CD4-positive, CD25-positive, alpha-beta regulatory T cell (primary cell): ENCODE data around the gene SUCLG2. TPM values are rescaled to one million over a fixed set of nuclear protein-coding genes. Genes with fewer than 3 reads are reported as not detected.

Experiments used
- ATAC-seq, 2 donors: fragments of 150-1000 bp; cut with Tn5 transposase; one replicate each; pipeline ENCODE4 v1.10.0; 2021; ENCODE audit warnings: low read depth in 2 of 2, moderate number of reproducible peaks in 2 of 2, moderate library complexity in 1 of 2
- DNase-seq, 3 donors: peaks; one replicate each; pipeline versions ENCODE4 v3.0.0 to v3.0.0-alpha.2; 2012 to 2022; ENCODE audit warnings: mixed read lengths in 1 of 3
- H3K27ac ChIP-seq: one replicate; pipeline ENCODE4 v1.7.0; 2013; ENCODE audit warnings: mild to moderate bottlenecking, low read length; ENCODE audit not compliant: insufficient read depth, poor library complexity, severe bottlenecking
- H3K27me3 ChIP-seq: one replicate; pipeline ENCODE4 v1.7.0; 2013; ENCODE audit warnings: low read length; ENCODE audit not compliant: control insufficient read depth, insufficient read depth
- H3K36me3 ChIP-seq: one replicate; pipeline ENCODE4 v1.7.0; 2013; ENCODE audit warnings: mild to moderate bottlenecking, low read length, moderate library complexity; ENCODE audit not compliant: control insufficient read depth, insufficient read depth
- H3K4me1 ChIP-seq: 2 replicates; pipeline ENCODE4 v1.7.0; 2013; ENCODE audit warnings: mild to moderate bottlenecking, low read length; ENCODE audit not compliant: insufficient read depth, control insufficient read depth, poor library complexity, severe bottlenecking
- H3K4me3 ChIP-seq: one replicate; pipeline ENCODE4 v1.7.0; 2013; ENCODE audit warnings: low read depth, mild to moderate bottlenecking, low read length, moderate library complexity
- H3K9me3 ChIP-seq, 2 experiments: 1 replicate in 1 of 2; 2 replicates in 1 of 2; pipeline ENCODE4 v1.7.0; 2013; ENCODE audit warnings: low read length in 2 of 2, mild to moderate bottlenecking in 1 of 2, moderate library complexity in 1 of 2; ENCODE audit not compliant: control insufficient read depth in 2 of 2
- H3K27ac Mint-ChIP-seq, 3 donors: one replicate each; pipeline ENCODE4 v1.8.0; 2020 to 2022; ENCODE audit warnings: mild to moderate bottlenecking in 3 of 3, mixed read lengths in 3 of 3, moderate library complexity in 2 of 3
- H3K27me3 Mint-ChIP-seq: one replicate; pipeline ENCODE4 v1.8.0; 2022; ENCODE audit warnings: mild to moderate bottlenecking, mixed read lengths
- H3K36me3 Mint-ChIP-seq: one replicate; pipeline ENCODE4 v1.8.0; 2020; ENCODE audit warnings: mixed read lengths
- H3K4me1 Mint-ChIP-seq, 4 donors: one replicate each; pipeline ENCODE4 v1.8.0; 2020 to 2022; ENCODE audit warnings: mixed read lengths in 4 of 4, mild to moderate bottlenecking in 1 of 4
- H3K4me3 Mint-ChIP-seq, 4 donors: one replicate each; pipeline ENCODE4 v1.8.0; 2020 to 2022; ENCODE audit warnings: mild to moderate bottlenecking in 4 of 4, mixed read lengths in 4 of 4, moderate library complexity in 3 of 4
- H3K9me3 Mint-ChIP-seq, 7 donors: one replicate each; pipeline ENCODE4 v1.8.0; 2020 to 2022; ENCODE audit warnings: mixed read lengths in 7 of 7, mild to moderate bottlenecking in 3 of 7, moderate library complexity in 2 of 7
- polyA plus RNA-seq, 4 donors: library from polyadenylated mRNA; unstranded; fragments of 300-500 nt; fragmentation: Illumina TruSeq; gene quantifications; one replicate each; pipeline ENCODE4 v1.2.3, GENCODE V29; 2021
- total RNA-seq: library from RNA; stranded (reverse); gene quantifications from one replicate; pipeline ENCODE4 v1.2.3, GENCODE V29; 2022

SUCLG2 gene
- total and polyA plus RNA-seq, 5 donors from 2014 or later, result 53.6 to 75.0 (median 67.6) TPM

- Mint-ChIP-seq H3K27ac (peak overlapping the region in 1 of 3 donors; percentile 24), H3K27me3 (no peaks in the 10 kb centered on the region), H3K4me1 (peaks cover 7 to 32% (median 27%) of the 10 kb centered on the region in 4 donors), H3K36me3 (peaks cover 42% of the 10 kb centered on the region), H3K4me3 (no peak overlapping the region), H3K9me3 (peaks cover 0 to 1% (median 0%) of the 10 kb centered on the region in 7 donors)
- Histone ChIP-seq H3K9me3 (no peaks in the 10 kb centered on the region), H3K27me3 (no peaks in the 10 kb centered on the region), H3K27ac (no peak overlapping the region), H3K36me3 (peaks cover 25% of the 10 kb centered on the region), H3K4me1 (no peaks in the 10 kb centered on the region), H3K4me3 (no peak overlapping the region)
- DNase-seq, result no peak
- ATAC-seq, result no peak
These were observed 92.6 kb downstream of the SUCLG2 start for GRCh38 chr3:67561667-67562394.

GRCh38 chr3:67561266-67561665 lies 93.1 kb downstream of the SUCLG2 start:
- no peak for ATAC-seq

GRCh38 chr3:67559029-67559605 lies 95.3 kb downstream of the SUCLG2 start:
- H3K36me3 ChIP-seq, result peaks cover 29% of the 10 kb centered on the region
- no peaks in the 10 kb centered on the region for H3K9me3 ChIP-seq
- H3K27me3 ChIP-seq, result no peaks in the 10 kb centered on the region
- Mint-ChIP-seq H3K4me1 (peaks cover 11 to 43% (median 35%) of the 10 kb centered on the region in 4 donors), H3K9me3 (peaks cover 0 to 1% (median 0%) of the 10 kb centered on the region in 7 donors), H3K27me3 (no peaks in the 10 kb centered on the region), H3K4me3 (no peak overlapping the region), H3K27ac (no peak overlapping the region), H3K36me3 (peaks cover 57% of the 10 kb centered on the region)
- no peak for DNase-seq
- H3K4me3 ChIP-seq, result no peak overlapping the region
- H3K4me1 ChIP-seq, result no peaks in the 10 kb centered on the region
- no peak overlapping the region for H3K27ac ChIP-seq
- no peak for ATAC-seq

More at GRCh38 chr3:67561266-67561665, 93.1 kb downstream of the SUCLG2 start:
- Mint-ChIP-seq H3K27ac (no peak overlapping the region), H3K27me3 (no peaks in the 10 kb centered on the region), H3K4me3 (no peak overlapping the region), H3K4me1 (peaks cover 11 to 35% (median 28%) of the 10 kb centered on the region in 4 donors), H3K36me3 (peaks cover 46% of the 10 kb centered on the region), H3K9me3 (peaks cover 0 to 1% (median 0%) of the 10 kb centered on the region in 7 donors)
- H3K27ac ChIP-seq, result no peak overlapping the region
- H3K36me3 ChIP-seq, result peaks cover 25% of the 10 kb centered on the region
- no peaks in the 10 kb centered on the region for H3K9me3 ChIP-seq
- H3K4me3 ChIP-seq, result no peak overlapping the region
- no peaks in the 10 kb centered on the region for H3K27me3 ChIP-seq
- H3K4me1 ChIP-seq, result no peaks in the 10 kb centered on the region
- DNase-seq, result no peak

GRCh38 chr3:67558426-67558825 lies 96.0 kb downstream of the SUCLG2 start:
- DNase-seq, result no peak
- Histone ChIP-seq H3K4me3 (no peak overlapping the region), H3K27ac (no peak overlapping the region), H3K27me3 (no peaks in the 10 kb centered on the region), H3K4me1 (no peaks in the 10 kb centered on the region), H3K36me3 (peaks cover 31% of the 10 kb centered on the region), H3K9me3 (no peaks in the 10 kb centered on the region)
- H3K36me3 Mint-ChIP-seq, result peaks cover 56% of the 10 kb centered on the region
- ATAC-seq, result no peak
- no peak overlapping the region for H3K4me3 Mint-ChIP-seq
- no peak overlapping the region for H3K27ac Mint-ChIP-seq
- no peaks in the 10 kb centered on the region for H3K27me3 Mint-ChIP-seq
- H3K4me1 Mint-ChIP-seq, result peaks cover 11 to 42% (median 34%) of the 10 kb centered on the region in 4 donors
- H3K9me3 Mint-ChIP-seq, result peaks cover 0 to 1% (median 0%) of the 10 kb centered on the region in 7 donors

- Histone ChIP-seq H3K4me3 (no peak overlapping the region), H3K9me3 (no peaks in the 10 kb centered on the region), H3K27me3 (no peaks in the 10 kb centered on the region), H3K4me1 (no peaks in the 10 kb centered on the region), H3K36me3 (peaks cover 31% of the 10 kb centered on the region), H3K27ac (no peak overlapping the region)
- peaks cover 58% of the 10 kb centered on the region for H3K36me3 Mint-ChIP-seq
- H3K9me3 Mint-ChIP-seq, result peaks cover 0 to 1% (median 0%) of the 10 kb centered on the region in 7 donors
- no peak overlapping the region for H3K27ac Mint-ChIP-seq
- no peak overlapping the region for H3K4me3 Mint-ChIP-seq
- H3K27me3 Mint-ChIP-seq, result no peaks in the 10 kb centered on the region
- DNase-seq (no peak), ATAC-seq (no peak)
- H3K4me1 Mint-ChIP-seq, result peaks cover 11 to 43% (median 34%) of the 10 kb centered on the region in 4 donors
These were observed 96.5 kb downstream of the SUCLG2 start for GRCh38 chr3:67557848-67558355.

GRCh38 chr3:67551361-67552016 lies 102.9 kb downstream of the SUCLG2 start:
- Histone ChIP-seq H3K4me3 (no peak overlapping the region), H3K27ac (no peak overlapping the region), H3K27me3 (no peaks in the 10 kb centered on the region), H3K9me3 (no peaks in the 10 kb centered on the region), H3K36me3 (peaks cover 10% of the 10 kb centered on the region), H3K4me1 (no peaks in the 10 kb centered on the region)
- no peaks in the 10 kb centered on the region for H3K9me3 Mint-ChIP-seq
- H3K4me1 Mint-ChIP-seq, result peaks cover under 1 to 43% (median 30%) of the 10 kb centered on the region in 4 donors
- H3K27ac Mint-ChIP-seq, result peak overlapping the region in 1 of 3 donors; percentile 27
- ATAC-seq (no peak), DNase-seq (no peak)
- H3K36me3 Mint-ChIP-seq, result peaks cover 39% of the 10 kb centered on the region
- no peaks in the 10 kb centered on the region for H3K27me3 Mint-ChIP-seq
- no peak overlapping the region for H3K4me3 Mint-ChIP-seq

GRCh38 chr3:67550541-67550940 lies 103.9 kb downstream of the SUCLG2 start:
- H3K27me3 Mint-ChIP-seq, result no peaks in the 10 kb centered on the region

More at GRCh38 chr3:67550541-67550940, 103.9 kb downstream of the SUCLG2 start:
- peak overlapping the region in 1 of 3 donors; percentile 13 for H3K27ac Mint-ChIP-seq
- H3K9me3 ChIP-seq, result no peaks in the 10 kb centered on the region
- DNase-seq, result no peak
- H3K4me1 Mint-ChIP-seq, result peaks cover 5 to 42% (median 30%) of the 10 kb centered on the region in 4 donors
- H3K36me3 ChIP-seq, result peaks cover 6% of the 10 kb centered on the region
- no peaks in the 10 kb centered on the region for H3K4me1 ChIP-seq
- H3K4me3 Mint-ChIP-seq, result no peak overlapping the region
- H3K36me3 Mint-ChIP-seq, result peaks cover 35% of the 10 kb centered on the region
- H3K4me3 ChIP-seq, result no peak overlapping the region
- no peak overlapping the region for H3K27ac ChIP-seq
- no peak for ATAC-seq
- no peaks in the 10 kb centered on the region for H3K27me3 ChIP-seq
- no peaks in the 10 kb centered on the region for H3K9me3 Mint-ChIP-seq
